Spinal cord (tissue), 10 donors: Measurements from ENCODE around the gene S100A10. TPM values are rescaled to one million over a fixed set of nuclear protein-coding genes. Genes with fewer than 3 reads are reported as not detected.

ENCODE experiments used
- DNase-seq, 6 donors: peaks; one replicate each; pipeline versions ENCODE4 v3.0.0 to v3.0.0-alpha.2; 2013 to 2015; ENCODE audit warnings: low spot score in 6 of 6, low read depth in 4 of 6
- H3K27ac ChIP-seq: one replicate; pipeline ENCODE4 v1.5.1; 2013; ENCODE audit warnings: low read depth, low read length, control low read depth
- H3K27me3 ChIP-seq: one replicate; pipeline ENCODE4 v1.6.1; 2013; ENCODE audit warnings: low read length; ENCODE audit not compliant: control insufficient read depth, insufficient read depth
- H3K36me3 ChIP-seq: one replicate; pipeline ENCODE4 v1.6.1; 2013; ENCODE audit warnings: low read length; ENCODE audit not compliant: control insufficient read depth, insufficient read depth
- H3K4me1 ChIP-seq: one replicate; pipeline ENCODE4 v1.6.1; 2013; ENCODE audit warnings: low read length; ENCODE audit not compliant: control insufficient read depth, insufficient read depth
- H3K4me3 ChIP-seq: one replicate; pipeline ENCODE4 v1.5.1; 2013; ENCODE audit warnings: low read depth, low read length, control low read depth
- H3K9me3 ChIP-seq: one replicate; pipeline ENCODE4 v1.6.1; 2013; ENCODE audit warnings: low read length; ENCODE audit not compliant: control insufficient read depth, insufficient read depth
- WGBS: methylation state at CpG from one replicate; pipeline ENCODE4 v1.1.5; 2013; ENCODE audit warnings: missing lambda C conversion rate; ENCODE audit not compliant: insufficient coverage; 5-methylcytosine and 5-hydroxymethylcytosine counted together
- polyA plus RNA-seq, 2 donors: library from polyadenylated mRNA; unstranded; fragments of 120-200 nt; gene quantifications; one replicate each; pipeline ENCODE4 v1.2.1, GENCODE V29; 2013; ENCODE audit not compliant: insufficient read length in 2 of 2
- total RNA-seq, 2 donors: library from RNA; depleted of rRNA in 1 of 2; stranded (reverse); fragments of 120-200 nt in 1 of 2; fragments of >200 nt in 1 of 2; gene quantifications; one replicate each; pipeline versions ENCODE4 v1.2.3 to v1.2.4, GENCODE V29; 2013 to 2014
- donor health status: healthy.

S100A10 gene
- total and polyA plus RNA-seq, 4 donors, result 110 to 262 (median 171) TPM

DNA sequence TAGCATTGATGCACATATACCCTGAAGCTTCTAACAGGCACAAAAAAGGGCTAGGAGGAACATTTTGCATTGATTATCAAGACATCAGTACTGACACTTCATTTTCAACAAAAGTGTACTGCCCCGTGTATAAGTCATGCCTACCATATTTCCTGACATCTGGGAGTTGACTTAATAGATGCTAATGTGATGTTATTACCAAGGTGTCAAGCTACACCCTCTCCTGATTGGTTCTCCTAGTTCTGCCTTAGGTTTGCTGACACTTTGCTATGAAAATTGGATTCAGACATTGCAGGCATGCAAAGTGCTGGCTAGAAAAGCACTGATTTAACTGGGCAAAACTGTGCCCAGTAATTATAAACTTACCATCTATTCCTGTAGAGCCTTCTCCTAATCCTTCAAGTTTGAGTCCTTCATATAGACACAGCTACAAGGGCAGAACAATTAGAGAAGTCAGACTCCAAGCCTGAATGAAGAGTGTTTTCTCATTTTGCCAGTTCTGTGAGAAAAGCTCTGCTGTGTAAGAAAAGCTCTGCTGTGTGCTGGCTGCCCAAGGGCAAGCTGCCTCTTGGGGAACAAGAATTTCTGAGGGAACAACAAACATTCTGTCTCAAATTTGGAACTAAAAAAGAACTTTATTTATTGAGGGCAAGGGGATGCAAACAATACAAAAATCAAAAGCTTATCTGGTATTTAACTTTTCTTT lies 11.2 kb downstream of the S100A10 start:
- Histone ChIP-seq H3K4me3 (no peak overlapping the region), H3K4me1 (no peaks in the 10 kb centered on the region), H3K9me3 (no peaks in the 10 kb centered on the region), H3K36me3 (no peaks in the 10 kb centered on the region), H3K27ac (no peak overlapping the region), H3K27me3 (no peaks in the 10 kb centered on the region)
- DNase-seq, result no peak
- no CpG with 5 or more reads among the region's 1 CpG for WGBS

DNA sequence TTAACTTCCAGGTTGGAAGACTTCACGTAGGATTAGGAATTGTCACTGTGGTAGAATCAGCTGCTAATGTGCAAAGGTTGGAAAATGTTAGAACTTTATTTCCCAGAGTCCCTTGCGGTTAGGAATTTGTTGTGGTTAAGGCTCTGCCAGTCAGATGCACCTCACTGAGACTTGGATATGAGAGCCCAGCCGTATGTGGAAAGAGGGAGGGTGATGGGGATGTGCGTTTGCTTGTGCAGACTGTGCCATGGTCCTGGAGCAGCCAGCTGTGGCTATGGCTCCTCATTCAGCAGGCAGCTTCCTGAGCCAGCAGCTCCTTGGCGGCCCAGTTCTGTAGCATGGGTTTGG lies 12.5 kb downstream of the S100A10 start:
- H3K4me1 ChIP-seq, result no peaks in the 10 kb centered on the region
- no peaks in the 10 kb centered on the region for H3K27me3 ChIP-seq
- 64% methylated on average over 2 of the region's 5 CpGs for whole genome bisulfite sequencing
- no peak overlapping the region for H3K27ac ChIP-seq
- H3K4me3 ChIP-seq, result no peak overlapping the region
- no peaks in the 10 kb centered on the region for H3K36me3 ChIP-seq
- no peak for DNase-seq
- H3K9me3 ChIP-seq, result no peaks in the 10 kb centered on the region

DNA sequence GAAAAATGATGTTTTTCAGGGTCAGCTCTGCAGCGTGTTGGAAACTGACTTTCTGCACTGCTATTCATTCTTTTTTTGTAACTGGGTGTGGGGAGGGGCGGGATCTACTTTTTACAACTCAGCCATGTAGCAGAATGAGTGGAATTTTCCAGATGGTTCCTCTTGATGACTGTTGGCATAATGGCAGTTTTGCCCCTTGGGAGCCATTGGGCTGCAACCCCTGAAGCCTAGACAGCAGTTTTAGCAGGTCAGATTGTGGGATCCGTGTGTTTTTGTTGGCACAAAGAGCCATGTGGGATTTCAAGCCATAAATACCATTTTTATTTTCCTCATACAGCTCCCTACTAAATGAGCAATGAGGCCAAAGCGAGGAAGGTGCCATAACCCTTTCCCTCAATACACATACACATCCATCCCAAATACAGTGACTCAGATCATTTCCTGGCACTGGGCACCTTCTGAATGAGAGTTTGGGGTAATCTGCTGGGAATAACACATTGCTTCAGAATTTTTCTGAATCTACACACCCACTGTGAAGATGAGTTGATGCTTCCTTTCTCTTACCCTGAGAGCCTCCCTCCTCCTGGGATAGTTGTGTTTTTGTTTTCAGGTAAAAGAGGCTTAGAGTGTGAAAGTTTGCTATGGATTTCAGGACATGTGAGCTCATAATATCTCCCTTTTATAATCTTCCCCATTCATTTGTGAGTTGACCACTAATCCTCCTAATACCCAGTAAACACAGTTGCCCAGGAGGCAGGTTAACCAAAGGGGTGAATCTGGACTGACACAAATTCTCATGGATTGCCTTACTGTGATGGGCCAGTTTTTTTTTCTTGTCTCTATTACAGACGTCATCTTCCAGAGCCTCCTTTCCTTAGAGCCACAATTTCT lies 13.1 kb downstream of the S100A10 start:
- Histone ChIP-seq H3K9me3 (no peaks in the 10 kb centered on the region), H3K4me3 (no peak overlapping the region), H3K36me3 (no peaks in the 10 kb centered on the region), H3K4me1 (no peaks in the 10 kb centered on the region), H3K27ac (no peak overlapping the region), H3K27me3 (no peaks in the 10 kb centered on the region)
- peak in 1 of 6 donors; percentile 84 for DNase-seq
- 55% methylated on average over 1 of the region's 5 CpGs for WGBS

DNA sequence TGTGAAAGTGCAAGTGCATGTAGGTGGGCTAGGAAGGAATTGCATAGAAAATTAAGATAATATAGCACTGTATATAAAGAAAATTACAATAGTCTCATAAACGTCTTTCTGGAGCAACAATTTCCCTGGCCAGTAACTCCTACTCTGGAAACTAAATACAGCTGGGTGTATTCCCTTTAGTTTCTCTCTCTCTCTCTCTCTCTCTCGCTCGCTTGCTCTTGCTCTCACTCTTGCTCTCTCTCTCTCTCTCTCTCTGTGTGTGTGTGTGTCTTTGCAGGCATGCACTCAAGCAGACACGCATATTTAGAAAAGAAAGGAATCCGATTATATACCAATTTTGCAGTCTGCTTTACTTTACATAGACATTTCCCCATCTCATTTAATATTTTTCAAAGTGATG lies 14.7 kb downstream of the S100A10 start:
- Histone ChIP-seq H3K27me3 (no peaks in the 10 kb centered on the region), H3K4me3 (no peak overlapping the region), H3K36me3 (no peaks in the 10 kb centered on the region), H3K9me3 (no peaks in the 10 kb centered on the region), H3K4me1 (no peaks in the 10 kb centered on the region), H3K27ac (no peak overlapping the region)
- no CpG with 5 or more reads among the region's 5 CpGs for WGBS
- DNase-seq, result no peak

DNA sequence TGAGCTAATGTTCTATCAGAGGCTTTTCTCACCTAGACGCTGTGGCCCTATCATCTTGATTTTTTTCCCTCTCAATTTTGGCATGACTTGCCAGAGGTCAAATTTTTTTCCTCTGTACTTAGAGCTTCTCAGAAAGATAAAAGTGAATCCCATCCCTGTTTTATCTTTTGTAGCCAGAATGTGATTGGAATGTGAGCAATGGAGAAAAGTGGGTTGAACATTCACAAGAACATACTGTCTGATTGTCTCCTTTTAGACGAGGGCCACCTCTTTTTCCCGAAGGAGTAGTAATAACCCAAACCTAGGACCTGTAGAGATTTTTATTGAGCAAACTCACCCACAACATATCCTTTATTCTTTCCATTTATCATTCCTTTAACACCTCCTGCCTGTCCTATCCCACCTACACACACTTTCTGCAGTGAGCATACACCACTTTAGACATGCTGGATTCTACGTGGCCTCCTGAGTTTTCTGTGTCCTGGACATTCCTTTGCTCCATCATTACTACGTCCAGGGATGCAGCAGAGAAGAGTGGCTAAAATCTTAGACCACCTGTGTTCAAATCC lies 15.9 kb downstream of the S100A10 start:
- Histone ChIP-seq H3K36me3 (no peaks in the 10 kb centered on the region), H3K27me3 (no peaks in the 10 kb centered on the region), H3K4me3 (no peak overlapping the region), H3K27ac (no peak overlapping the region), H3K4me1 (peaks cover 3% of the 10 kb centered on the region), H3K9me3 (no peaks in the 10 kb centered on the region)
- DNase-seq, result no peak
- 71% methylated on average over 3 of the region's 5 CpGs for WGBS

DNA sequence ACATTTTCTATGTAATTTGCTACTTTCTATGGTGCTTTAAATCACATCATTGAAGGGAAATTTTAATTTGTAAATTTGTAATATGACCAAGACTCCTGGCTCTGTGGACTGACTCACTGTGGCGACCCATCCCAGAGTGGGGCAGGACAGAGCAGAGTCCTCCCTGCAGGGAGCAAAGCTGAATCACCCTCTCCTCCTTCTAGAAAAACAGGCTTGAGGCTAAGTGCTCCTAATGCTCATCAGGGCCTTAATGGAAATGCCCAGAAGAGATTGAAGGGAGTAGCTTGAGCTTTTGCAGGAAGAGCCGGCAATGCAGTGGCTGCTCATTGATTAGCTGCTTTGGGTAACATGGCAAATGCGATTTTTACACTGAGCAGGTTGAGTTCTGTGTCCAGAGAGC lies 16.8 kb downstream of the S100A10 start:
- 56% methylated on average over 1 of the region's 3 CpGs for WGBS
- DNase-seq, result no peak
- Histone ChIP-seq H3K9me3 (no peaks in the 10 kb centered on the region), H3K27me3 (no peaks in the 10 kb centered on the region), H3K27ac (no peak overlapping the region), H3K36me3 (no peaks in the 10 kb centered on the region), H3K4me1 (peaks cover 3% of the 10 kb centered on the region), H3K4me3 (no peak overlapping the region)

DNA sequence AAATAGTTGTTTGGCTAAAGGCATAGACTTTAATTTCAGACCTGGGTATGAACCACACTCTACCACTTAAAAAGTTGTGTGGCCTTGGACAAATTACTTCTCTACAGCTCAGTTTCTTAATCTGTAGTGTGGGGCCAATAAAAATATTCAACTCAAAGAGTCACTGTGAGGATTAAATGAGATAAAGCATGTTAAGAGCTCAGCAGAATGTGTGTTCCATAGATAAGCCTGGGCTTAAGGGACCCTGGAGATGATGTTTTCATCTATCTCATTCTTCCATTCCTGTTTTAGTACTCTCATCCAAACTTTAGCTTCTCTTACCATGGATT lies 17.7 kb downstream of the S100A10 start:
- no peak for DNase-seq
- Histone ChIP-seq H3K27ac (no peak overlapping the region), H3K9me3 (no peaks in the 10 kb centered on the region), H3K4me3 (no peak overlapping the region), H3K36me3 (no peaks in the 10 kb centered on the region), H3K27me3 (no peaks in the 10 kb centered on the region), H3K4me1 (peaks cover 3% of the 10 kb centered on the region)

DNA sequence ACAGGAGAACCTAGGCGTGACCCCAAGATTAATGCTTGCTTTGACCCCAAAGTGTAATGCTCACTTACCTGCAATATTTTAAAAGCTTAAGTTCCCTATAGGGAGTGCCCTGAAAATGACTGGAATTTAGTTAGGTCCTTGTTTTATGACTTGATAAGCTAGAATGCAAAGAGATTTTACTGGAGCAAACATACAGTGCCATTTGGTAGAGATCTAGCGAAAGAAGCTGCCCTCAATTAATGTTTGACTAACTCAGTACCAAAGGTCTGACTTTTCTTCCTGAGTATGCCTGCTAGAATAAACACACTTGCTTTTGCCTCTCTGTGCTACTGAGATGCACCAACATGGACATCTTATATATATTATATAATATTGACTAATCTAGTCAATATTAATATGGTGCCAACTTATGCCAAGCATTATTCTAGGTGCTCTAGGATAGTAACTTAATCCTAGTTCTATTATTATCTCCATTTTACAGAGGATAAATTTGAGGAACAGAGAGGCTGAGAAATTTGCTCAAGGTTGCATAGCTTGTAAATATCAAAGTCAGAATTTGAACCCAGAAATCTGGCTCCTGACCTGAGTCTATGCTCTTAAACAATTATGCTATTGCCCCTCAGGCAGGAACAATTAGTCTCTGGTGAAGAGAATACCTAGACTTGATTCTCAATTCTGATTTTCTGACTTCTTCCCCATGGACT lies 18.2 kb downstream of the S100A10 start:
- H3K27me3 ChIP-seq, result no peaks in the 10 kb centered on the region
- no peak overlapping the region for H3K4me3 ChIP-seq
- peaks cover 3% of the 10 kb centered on the region for H3K4me1 ChIP-seq
- H3K9me3 ChIP-seq, result no peaks in the 10 kb centered on the region
- no peak overlapping the region for H3K27ac ChIP-seq
- DNase-seq, result no peak
- WGBS, result no CpG with 5 or more reads among the region's 2 CpGs
- no peaks in the 10 kb centered on the region for H3K36me3 ChIP-seq

DNA sequence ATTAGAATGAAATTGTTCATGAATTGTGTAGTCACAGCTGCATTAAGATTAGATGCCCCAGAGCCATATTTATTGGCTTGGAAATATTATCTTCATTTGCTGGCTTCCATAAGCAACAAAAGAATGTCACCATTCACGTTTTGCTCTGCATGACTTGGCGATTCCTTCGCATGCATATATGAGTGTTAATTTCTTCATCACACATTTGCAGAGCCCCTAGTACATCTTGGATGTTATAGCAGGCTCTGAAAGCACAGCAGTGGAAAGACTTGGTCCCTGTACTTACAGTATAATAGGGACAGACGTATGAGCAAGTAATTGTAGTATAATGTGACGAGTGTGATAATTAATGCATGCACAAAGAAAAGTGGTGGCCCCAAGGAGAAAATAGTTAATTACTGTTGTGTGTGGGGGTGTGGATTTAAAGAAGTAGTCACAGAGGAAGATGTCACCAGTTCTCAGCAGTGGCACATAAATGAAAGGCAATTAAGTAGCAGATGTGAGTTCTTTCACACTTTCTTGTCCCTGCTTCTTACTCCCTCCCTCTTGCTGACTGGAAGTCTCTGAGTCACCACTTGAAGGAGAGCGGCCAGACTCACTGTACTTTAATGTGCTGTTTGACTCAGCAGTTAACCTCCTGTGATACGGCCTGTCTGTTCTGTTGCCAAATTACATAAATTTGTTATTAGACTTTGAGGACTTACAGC lies 21.0 kb downstream of the S100A10 start:
- WGBS, result 23% methylated on average over 4 of the region's 7 CpGs
- Histone ChIP-seq H3K4me3 (no peak overlapping the region), H3K36me3 (no peaks in the 10 kb centered on the region), H3K9me3 (no peaks in the 10 kb centered on the region), H3K4me1 (peaks cover 3% of the 10 kb centered on the region), H3K27me3 (no peaks in the 10 kb centered on the region), H3K27ac (no peak overlapping the region)
- DNase-seq, result peak in 2 of 6 donors; percentile 66 to 68
